Measurements from ENCODE around the gene ABCB11.

DNA sequence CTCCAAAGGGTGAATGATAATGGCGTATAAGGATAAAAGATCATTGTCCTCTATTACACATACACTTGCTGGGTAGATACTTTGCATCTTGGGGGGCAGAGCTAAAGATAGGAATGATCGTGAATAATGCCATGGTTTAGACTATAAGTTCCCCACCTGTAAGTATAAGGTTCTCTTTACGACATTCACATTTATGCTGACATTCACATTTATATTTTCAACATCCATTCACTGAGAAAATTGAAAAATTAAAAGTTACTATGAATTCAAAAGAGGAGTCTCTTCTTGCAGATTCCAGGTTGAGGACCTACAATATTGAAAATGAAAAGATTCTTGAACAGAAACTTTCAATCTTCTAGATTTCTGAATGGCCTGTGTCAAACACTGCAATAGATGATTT is 138.8 kb downstream of the ABCB11 start:
- no peak for TF ChIP-seq POLR2AphosphoS5 (IDR thresholded peaks at IDR 0.05; ENCODE audit: insufficient read depth, low read depth, low read length)
- TF ChIP-seq CTCF (IDR thresholded peaks at IDR 0.05; ENCODE audit: extremely low read depth in 1 of 2, insufficient read depth in 1 of 2, low read depth in 1 of 2, low read length in 2 of 2), result no peak
- no peak for TF ChIP-seq EZH2 (IDR thresholded peaks at IDR 0.05; ENCODE audit: borderline replicate concordance, low read depth, low read length, severe bottlenecking)
- TF ChIP-seq POLR2A (IDR thresholded peaks at IDR 0.05; ENCODE audit: low read depth, low read length), result no peak
- TF ChIP-seq, protein P1, sequence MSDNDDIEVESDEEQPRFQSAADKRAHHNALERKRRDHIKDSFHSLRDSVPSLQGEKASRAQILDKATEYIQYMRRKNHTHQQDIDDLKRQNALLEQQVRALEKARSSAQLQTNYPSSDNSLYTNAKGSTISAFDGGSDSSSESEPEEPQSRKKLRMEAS (IDR thresholded peaks at IDR 0.05; ENCODE audit: insufficient read depth, insufficient read length), result no peak
- no peak for TF ChIP-seq MYC (IDR thresholded peaks at IDR 0.05; ENCODE audit: low read depth, low read length)
- TF ChIP-seq FOS (IDR thresholded peaks at IDR 0.05; ENCODE audit: borderline replicate concordance, insufficient read depth, low read length), result no peak
- TF ChIP-seq GATA2 (IDR thresholded peaks at IDR 0.05; ENCODE audit: insufficient read depth, insufficient read length, low read depth, low read length), result no peak

All from endothelial cell of umbilical vein (primary cell).